NCI-H524 (cell line): ENCODE measurements around the gene ADGRA3.

Experiments
- DNase-seq, 2 experiments: peaks; one replicate each; lab custom pipeline; 2025; lab: John Stamatoyannopoulos, UW

ADGRA3 gene

DNA sequence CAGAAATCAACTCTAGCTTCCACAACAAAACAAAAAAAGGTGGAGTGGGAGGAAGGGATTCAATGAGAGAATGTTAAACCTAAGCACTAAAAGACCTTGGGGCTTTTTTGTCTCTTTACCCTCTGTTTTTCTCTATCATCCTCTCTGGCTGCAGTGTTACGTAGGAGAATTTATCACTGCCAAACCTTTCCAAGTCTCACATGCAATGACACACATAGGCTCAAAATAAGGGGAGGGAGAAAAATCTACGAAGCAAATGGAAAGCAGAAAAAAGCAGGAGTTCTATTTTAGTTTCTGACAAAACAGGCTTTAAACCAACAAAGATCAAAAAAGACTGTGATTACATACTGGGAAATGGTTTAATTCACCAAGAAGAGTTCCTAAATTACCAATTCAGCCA lies 152.1 kb downstream of the ADGRA3 start:
- no peak for DNase-seq

DNA sequence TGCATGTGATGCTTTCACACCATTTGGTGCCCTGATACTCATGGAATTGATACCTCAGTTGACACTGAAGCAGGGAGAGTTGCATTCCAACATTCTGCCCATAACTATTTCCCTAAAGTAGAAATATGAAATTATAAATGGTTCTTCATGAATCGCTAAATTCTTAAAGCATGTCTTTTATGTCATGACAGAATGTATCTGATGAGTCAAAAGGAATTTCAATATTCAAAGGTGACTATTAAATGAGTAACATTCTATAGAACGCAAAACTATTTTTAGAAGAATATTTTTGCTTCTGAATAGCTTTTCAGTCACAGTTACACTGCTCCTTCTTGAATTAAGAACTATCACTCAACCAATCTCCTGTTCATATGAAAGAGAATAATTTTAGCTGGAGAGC lies 152.8 kb downstream of the ADGRA3 start:
- DNase-seq = no peak

DNA sequence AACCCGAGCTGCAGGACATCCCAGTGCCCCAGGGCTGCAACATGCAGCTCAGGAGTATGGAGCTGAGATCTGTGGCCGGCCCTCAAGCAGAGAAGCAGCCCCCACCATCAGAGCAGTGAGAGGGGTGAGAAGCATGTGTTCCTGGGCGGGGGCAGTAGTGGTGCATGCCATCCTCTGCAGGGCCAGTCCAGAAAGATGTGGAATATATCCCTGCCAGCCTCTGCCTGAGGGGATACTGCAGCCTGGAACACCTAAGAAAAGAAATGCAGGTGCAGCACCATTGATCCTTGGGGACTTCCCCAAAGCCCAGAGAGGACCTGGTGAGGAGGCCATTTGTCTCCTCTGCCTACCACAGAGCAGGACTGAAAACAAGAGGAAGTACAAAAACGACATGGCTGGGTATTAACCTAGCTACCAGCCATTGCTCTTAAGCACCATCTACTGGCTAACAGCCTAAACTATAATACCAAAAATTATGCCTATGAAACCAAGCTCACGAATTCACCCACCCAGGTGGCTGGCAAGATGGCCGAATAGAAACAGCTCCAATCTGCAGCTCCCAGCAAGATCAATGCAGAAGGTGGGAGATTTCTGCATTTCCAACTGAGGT lies 158.8 kb downstream of the ADGRA3 start:
- peak; percentile 12 to 66 for DNase-seq

DNA sequence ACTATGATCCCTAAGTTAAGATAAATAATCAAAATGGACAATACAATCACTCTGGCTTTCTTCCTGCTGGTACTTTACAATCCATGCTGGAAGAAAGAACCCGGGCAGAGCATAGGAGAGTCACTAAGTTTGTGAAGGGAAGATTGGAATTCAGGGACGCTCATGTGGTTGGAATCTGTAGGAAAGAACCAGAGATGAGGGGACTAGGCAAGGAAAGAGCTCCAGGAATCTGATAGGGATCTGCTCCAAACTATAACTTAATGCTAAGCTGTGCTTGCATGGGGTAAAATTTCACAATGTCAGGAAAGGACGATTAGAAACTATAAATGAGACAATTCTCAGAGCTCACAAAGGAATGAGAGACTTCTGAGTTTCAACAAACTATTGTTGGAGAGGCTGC lies 167.5 kb downstream of the ADGRA3 start:
- DNase-seq = no peak

DNA sequence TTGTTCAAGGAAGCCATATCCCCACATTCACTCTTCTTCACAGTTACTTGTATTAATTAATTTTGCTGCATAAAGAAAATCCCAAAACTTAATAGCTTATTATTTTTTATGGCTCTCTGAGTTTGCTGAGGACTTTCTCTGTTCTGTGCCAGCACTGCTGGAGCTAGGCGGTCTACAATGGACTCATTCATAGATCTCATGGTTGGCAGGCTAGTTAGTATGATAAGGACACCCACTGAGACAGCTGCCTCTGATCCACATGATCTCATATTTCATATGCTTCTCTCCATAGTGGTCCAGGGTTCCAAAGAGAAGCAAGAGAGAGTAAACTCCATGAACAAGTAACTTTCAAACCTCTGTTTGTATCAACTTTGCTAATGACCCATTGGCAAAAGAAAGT lies 170.2 kb downstream of the ADGRA3 start:
- DNase-seq = no peak

DNA sequence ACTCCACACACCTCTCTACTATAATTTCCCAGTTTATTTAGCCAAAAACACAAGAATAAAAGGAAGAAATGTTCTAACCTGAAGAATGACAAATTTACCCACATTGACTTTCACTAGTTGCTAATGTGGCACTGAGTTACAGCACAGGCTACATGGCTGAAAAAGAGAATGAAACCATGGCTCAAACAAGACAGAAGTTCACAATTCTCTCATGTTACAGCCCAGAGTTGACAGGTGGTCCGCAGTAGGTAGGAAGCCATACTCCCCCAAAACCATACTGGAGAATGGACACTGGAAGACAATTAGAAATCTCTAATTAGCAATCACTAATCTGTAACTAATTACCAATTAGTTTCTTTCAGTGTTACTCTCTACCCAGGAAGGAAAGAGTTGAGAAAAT lies 170.8 kb downstream of the ADGRA3 start:
- no peak for DNase-seq

DNA sequence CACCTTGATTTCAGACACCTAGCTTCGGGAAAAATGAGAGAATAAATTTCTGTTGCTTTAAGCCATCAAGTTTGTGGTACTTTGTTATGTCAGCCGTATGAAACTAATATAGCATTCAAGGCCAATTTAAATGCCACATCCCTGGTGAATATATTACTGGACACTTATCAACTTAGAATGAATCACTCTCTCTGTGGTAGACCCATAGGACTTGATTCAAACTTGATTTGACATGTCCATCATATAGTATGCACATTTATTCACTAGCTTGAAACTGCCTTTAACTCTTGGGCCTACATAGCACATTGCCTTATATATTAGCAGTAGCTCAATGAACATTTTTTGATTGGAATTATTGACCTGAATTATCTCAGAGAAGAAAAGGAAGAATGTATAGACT lies 172.3 kb downstream of the ADGRA3 start:
- no peak for DNase-seq

DNA sequence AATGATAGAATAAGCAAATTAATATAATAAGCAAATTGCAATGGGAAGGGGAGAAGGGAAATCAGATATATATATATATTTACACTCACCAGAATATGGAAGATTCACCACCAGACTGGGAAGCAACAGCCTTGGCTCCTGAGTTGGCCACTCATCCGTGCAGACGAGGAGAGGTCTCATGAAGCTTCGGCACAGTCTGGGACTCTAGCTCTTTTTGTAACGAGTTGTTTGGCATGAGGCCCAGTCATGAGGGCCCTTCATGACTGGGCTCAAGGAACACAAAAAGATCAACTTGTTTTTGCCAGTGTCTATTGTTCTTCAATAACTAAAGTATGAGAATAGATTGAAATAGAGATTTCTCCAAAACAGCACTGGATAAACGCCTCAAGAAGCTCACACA lies 176.4 kb downstream of the ADGRA3 start:
- DNase-seq = peak in 1 of 2 experiments; percentile 27

DNA sequence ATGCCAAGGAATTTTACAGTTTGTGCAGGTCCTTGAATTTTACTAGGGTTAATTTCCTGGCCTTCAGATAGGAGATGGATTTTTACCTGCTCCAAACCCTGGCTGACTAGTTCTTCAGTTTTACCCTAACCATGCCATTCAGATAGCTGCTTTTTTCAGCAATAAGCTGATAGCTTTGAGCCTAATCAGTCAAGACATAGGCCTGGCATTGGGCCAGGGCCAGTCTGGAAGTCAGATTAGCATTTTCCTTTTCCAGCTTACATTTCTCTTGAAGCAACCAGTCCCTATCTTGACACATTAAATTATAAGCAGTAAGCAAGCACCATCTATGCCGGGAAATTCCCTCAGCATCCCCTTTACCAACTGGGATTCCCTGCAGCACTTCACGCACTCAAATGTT lies 177.1 kb downstream of the ADGRA3 start:
- DNase-seq = no peak
